ENCODE results near the gene CRYBA4.

DNA sequence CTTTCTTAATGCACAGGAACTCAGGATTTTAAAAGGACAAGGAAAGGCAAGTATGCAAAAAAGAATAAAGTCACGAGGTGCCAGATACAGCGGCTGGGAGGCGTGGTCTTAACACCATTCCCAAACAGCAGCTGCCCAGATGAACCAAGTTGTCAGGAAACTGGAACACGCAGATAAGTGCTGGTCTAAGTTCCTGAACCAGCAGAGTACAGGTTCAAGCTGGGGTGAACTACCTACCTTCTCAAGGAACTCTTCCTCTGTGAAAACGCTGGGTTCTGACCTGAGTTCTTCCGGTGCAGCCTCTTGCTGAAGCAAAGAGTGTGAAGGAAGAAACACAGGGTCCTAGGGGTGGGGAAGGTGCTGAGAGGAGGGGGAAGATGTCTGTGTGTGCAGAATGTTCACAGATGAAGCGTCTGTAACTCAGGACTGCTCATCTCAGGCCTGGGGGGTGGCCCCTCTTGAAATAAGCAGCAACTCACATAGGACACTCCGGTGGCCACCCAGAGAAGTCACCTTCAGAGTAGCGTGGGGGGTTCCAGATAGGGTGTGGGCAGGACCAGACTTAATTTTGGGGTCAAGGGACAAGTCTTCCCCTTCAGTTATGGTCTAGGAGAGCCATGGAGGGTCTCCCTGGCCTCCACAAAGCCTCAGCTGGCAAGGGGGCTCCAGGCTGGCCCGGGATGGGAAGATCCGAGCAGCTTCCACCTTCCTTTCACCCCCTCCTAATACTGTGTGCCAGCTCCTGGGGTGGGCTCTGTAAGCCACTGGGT, 35.0 kb upstream of the CRYBA4 start:
- TF ChIP-seq CTCF (IDR thresholded peaks at IDR 0.05) (no peak), ZFX (IDR thresholded peaks at IDR 0.05; ENCODE audit: borderline replicate concordance) (no peak)
